Measurements from ENCODE around the gene CYFIP2.
"Not testable (repeated sequence)": the region's sequence is repeated elsewhere in the genome, so short reads cannot be mapped to it uniquely, and the experiment has no call there.

CYFIP2 gene

GRCh38 chr5:157415838-157416237, 149.9 kb downstream of the CYFIP2 start:
- no peak for FAIRE-seq

DNA sequence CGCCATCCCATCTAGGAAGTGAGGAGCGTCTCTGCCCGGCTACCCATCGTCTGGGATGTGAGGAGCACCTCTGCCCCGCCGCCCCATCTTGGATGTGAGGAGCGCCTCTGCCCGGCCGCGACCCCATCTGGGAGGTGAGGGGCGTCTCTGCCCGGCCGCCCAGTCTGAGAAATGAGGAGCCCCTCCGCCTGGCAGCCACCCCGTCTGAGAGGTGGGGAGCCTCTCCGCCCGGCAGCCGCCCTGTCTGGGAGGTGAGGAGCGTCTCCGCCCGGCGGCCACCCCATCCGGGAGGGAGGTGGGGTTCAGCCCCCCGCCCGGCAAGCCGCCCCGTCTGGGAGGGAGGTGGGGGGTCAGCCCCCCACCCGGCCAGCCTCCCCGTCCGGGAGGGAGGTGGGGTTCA, 153.6 kb downstream of the CYFIP2 start:
- FAIRE-seq = not testable (repeated sequence)

- not testable (repeated sequence) for FAIRE-seq
Observed at GRCh38 chr5:157429920-157430319, 164.0 kb downstream of the CYFIP2 start.

DNA sequence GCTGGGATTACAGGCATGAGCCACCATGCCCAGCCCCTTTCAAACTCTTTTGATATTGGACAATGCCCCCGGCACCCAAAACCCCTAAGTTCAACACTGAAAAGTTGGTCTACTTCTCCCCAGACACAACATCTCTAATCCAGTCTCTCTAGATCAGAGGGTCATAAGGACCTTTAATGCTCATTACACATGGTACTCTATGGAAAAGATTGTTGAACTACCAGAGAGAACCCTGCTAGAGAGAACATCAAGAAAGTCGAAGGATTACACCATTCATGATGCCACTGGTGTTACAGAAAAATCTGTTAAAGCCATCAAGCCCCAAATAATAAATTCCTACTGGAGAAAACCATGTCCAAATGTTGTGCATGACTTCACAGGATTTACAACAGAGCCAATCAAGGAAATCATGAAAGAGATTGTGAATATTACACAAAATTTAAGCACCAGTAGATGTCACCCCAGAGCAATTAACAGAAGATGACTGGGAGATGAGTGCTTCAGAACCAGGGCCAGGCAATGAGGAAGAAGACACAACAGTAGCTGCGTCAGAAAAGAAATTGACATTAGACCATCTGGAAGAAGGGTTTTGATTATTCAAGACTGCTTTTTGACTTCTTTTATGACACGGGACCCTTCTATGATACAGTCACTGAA, 165.7 kb downstream of the CYFIP2 start:
- peak; percentile 82 for FAIRE-seq

DNA sequence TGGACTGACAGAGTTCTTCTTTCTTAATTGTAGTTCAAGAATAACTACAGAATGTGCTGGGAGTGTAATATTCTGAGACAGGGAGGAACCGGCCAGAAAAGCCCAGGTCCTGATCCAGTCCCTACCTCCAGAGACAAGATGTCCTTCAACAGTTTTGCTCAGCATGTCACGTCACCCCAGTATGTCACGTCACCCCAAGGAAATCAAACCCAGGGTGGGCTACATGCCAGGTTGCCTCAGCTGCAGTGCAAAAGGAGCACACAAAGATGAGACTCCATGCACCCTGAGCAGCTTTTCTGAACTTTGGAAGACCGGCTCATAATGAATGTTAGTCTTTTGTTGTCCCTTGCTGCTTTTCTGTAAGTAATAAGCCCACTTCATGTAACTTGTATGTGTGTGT, 168.2 kb downstream of the CYFIP2 start:
- FAIRE-seq = no peak

DNA sequence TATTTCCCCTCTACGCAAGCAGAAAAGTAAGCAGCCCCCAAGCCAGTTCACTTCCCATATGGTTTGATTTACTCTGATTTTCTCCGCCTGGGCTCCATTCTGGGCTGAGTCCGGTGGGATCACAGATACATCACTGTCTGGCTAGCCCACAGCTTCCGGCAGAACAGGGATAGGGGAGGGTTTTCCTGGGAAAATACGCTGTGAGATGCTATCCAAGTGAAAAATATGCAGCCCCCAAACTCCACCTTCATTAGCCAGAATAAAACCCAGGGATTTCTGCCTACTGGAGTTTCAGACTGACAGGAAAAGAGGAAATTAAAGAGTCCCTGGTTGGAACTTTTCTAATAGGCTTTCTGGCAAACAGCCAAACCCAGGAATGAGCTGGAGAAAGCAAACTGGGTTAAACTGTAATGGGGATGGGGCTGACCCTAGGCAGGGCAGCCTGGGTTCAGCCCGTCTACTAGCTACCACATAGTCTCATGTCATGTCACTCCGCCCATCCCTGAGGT, 177.2 kb downstream of the CYFIP2 start:
- FAIRE-seq = no peak

DNA sequence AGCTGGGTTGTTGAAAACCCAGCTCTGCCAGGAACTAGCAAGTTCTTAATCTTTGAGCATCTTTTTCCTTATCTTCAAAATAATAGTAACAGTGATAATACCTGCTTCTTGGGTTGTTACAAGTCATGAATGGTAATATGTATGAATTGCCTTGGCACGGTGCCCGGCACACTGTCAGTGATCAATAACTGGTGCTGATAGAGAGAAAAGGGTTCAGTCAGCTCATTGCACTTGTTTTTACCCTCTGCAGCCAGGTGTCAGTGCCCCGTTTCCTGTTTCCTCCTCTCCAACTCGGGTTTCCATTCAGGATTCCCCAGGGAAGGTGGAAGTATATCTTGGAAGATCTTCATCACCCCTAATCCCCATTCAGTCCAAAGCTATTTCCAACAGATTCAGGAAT, 178.3 kb downstream of the CYFIP2 start:
- no peak for FAIRE-seq

All from islet of Langerhans (tissue), 1 donor.